CD14-positive monocyte (primary cell): Measurements from ENCODE around the gene LBX2. TPM values are rescaled to one million over a fixed set of nuclear protein-coding genes. Genes with fewer than 3 reads are reported as not detected.
"Not testable (repeated sequence)": the region's sequence is repeated elsewhere in the genome, so short reads cannot be mapped to it uniquely, and the experiment has no call there.

Source experiments
- DNase-seq, 3 donors: peaks; one replicate each; pipeline ENCODE4 v3.0.0-alpha.2; 2011 to 2022
- H2AFZ ChIP-seq: 2 replicates; pipeline ENCODE4 v1.6.0; 2012; ENCODE audit warnings: mild to moderate bottlenecking, low read depth, low read length, inconsistent platforms; ENCODE audit not compliant: insufficient read depth, poor library complexity, severe bottlenecking
- H3K27ac ChIP-seq, 2 donors: 1 replicate in 1 of 2; 2 replicates in 1 of 2; pipeline ENCODE4 v1.5.1; 2012 to 2013; ENCODE audit warnings: low read length in 2 of 2, control low read depth in 1 of 2, inconsistent platforms in 1 of 2, low read depth in 1 of 2, mild to moderate bottlenecking in 1 of 2
- H3K27me3 ChIP-seq, 2 donors: one replicate each; pipeline versions ENCODE4 v1.6.0 to v1.6.1; 2011 to 2013; ENCODE audit warnings: low read length in 2 of 2; ENCODE audit not compliant: control insufficient read depth in 2 of 2, insufficient read depth in 2 of 2
- H3K36me3 ChIP-seq, 2 donors: replicated peaks in 1 of 2; 1 replicate in 1 of 2; 2 replicates in 1 of 2; pipeline versions ENCODE4 v1.5.1 to v1.6.1; 2012 to 2013; ENCODE audit warnings: low read length in 2 of 2, control low read depth in 1 of 2, inconsistent platforms in 1 of 2, mild to moderate bottlenecking in 1 of 2; ENCODE audit not compliant: insufficient read depth in 2 of 2, control insufficient read depth in 1 of 2
- H3K4me1 ChIP-seq, 2 donors: 1 replicate in 1 of 2; 2 replicates in 1 of 2; pipeline versions ENCODE4 v1.5.1 to v1.6.1; 2012 to 2013; ENCODE audit warnings: low read length in 2 of 2, control low read depth in 1 of 2, inconsistent platforms in 1 of 2, mild to moderate bottlenecking in 1 of 2, moderate library complexity in 1 of 2; ENCODE audit not compliant: insufficient read depth in 2 of 2, control insufficient read depth in 1 of 2
- H3K4me2 ChIP-seq: replicated peaks from 2 replicates; pipeline ENCODE3; 2012; ENCODE audit warnings: low read length, moderate library complexity, mild to moderate bottlenecking; ENCODE audit not compliant: poor library complexity, severe bottlenecking; ENCODE audit errors: extremely low read depth
- H3K4me3 ChIP-seq, 3 experiments: fragments of 200-600 bp in 1 of 3; sonication (generic) in 1 of 3; replicated peaks in 1 of 3; 1 replicate in 2 of 3; 2 replicates in 1 of 3; pipeline ENCODE4 v1.5.1; 2011 to 2013; ENCODE audit warnings: low read length in 3 of 3, mild to moderate bottlenecking in 3 of 3, control low read depth in 2 of 3, low read depth in 2 of 3, inconsistent platforms in 1 of 3, moderate library complexity in 1 of 3
- H3K79me2 ChIP-seq: 2 replicates; pipeline ENCODE4 v1.6.0; 2012; ENCODE audit warnings: mild to moderate bottlenecking, control low read depth, inconsistent platforms, low read length, moderate library complexity; ENCODE audit not compliant: insufficient read depth
- H3K9ac ChIP-seq: 2 replicates; pipeline ENCODE4 v1.6.0; 2017; ENCODE audit warnings: low read length, mild to moderate bottlenecking; ENCODE audit not compliant: insufficient read depth, poor library complexity, severe bottlenecking
- H3K9me3 ChIP-seq, 2 donors: replicated peaks in 1 of 2; 1 replicate in 1 of 2; 2 replicates in 1 of 2; pipeline versions ENCODE4 v1.5.1 to v1.6.1; 2012 to 2013; ENCODE audit warnings: low read length in 2 of 2, control low read depth in 1 of 2; ENCODE audit not compliant: control insufficient read depth in 1 of 2, insufficient read depth in 1 of 2
- H4K20me1 ChIP-seq: 2 replicates; pipeline ENCODE4 v1.6.0; 2012; ENCODE audit warnings: mild to moderate bottlenecking, low read length, control low read depth, moderate library complexity; ENCODE audit not compliant: insufficient read depth
- H3K27ac Mint-ChIP-seq, 7 donors: one replicate each; pipeline ENCODE4 v1.8.0; 2020; ENCODE audit warnings: mild to moderate bottlenecking in 7 of 7, mixed read lengths in 7 of 7, moderate library complexity in 6 of 7, inconsistent platforms in 2 of 7
- H3K27me3 Mint-ChIP-seq, 3 donors: one replicate each; pipeline ENCODE4 v1.8.0; 2021 to 2022; ENCODE audit warnings: low read depth in 3 of 3, mild to moderate bottlenecking in 3 of 3, mixed read lengths in 3 of 3, moderate library complexity in 3 of 3, inconsistent platforms in 1 of 3
- H3K36me3 Mint-ChIP-seq, 2 donors: one replicate each; pipeline ENCODE4 v1.8.0; 2020; ENCODE audit warnings: mixed read lengths in 2 of 2, inconsistent platforms in 1 of 2, mild to moderate bottlenecking in 1 of 2
- H3K4me1 Mint-ChIP-seq: one replicate; pipeline ENCODE4 v1.8.0; 2020; ENCODE audit warnings: mild to moderate bottlenecking, mixed read lengths
- H3K4me3 Mint-ChIP-seq, 2 donors: one replicate each; pipeline ENCODE4 v1.8.0; 2020; ENCODE audit warnings: mild to moderate bottlenecking in 2 of 2, mixed read lengths in 2 of 2, moderate library complexity in 1 of 2
- H3K9me3 Mint-ChIP-seq, 7 donors: one replicate each; pipeline ENCODE4 v1.8.0; 2020 to 2022; ENCODE audit warnings: mixed read lengths in 7 of 7, mild to moderate bottlenecking in 6 of 7, moderate library complexity in 6 of 7, inconsistent platforms in 2 of 7
- CTCF ChIP-seq: fragments of 200-600 bp; IDR thresholded peaks from one replicate; pipeline ENCODE4 v1.8.0; 2022; ENCODE audit warnings: antibody characterized with exemption, mild to moderate bottlenecking
- WGBS: methylation state at CpG from one replicate; pipeline ENCODE4 v1.1.5; 2013; ENCODE audit warnings: missing lambda C conversion rate; ENCODE audit not compliant: insufficient coverage; 5-methylcytosine and 5-hydroxymethylcytosine counted together
- intact Hi-C, 2 donors: fragments of 100-400 bp; cut with micrococcal nuclease; formaldehyde crosslinking; loops; one replicate each; pipeline versions ENCODE4 v1.15.0 to v1.15.1; 2023
- polyA plus RNA-seq, 3 donors: library from polyadenylated mRNA; depleted of rRNA in 1 of 3; unstranded in 2 of 3; stranded (reverse) in 1 of 3; fragments of 300-500 nt in 2 of 3; fragments of >200 nt in 1 of 3; fragmentation: Illumina TruSeq in 2 of 3; gene quantifications; 1 replicate in 2 of 3; 2 replicates in 1 of 3; pipeline ENCODE4 v1.2.3, GENCODE V29; 2012 to 2021

LBX2 gene
- polyA plus RNA-seq, 3 donors, result 0.46 to 0.76 TPM; not detected in 1

GRCh38 chr2:74471332-74472065 lies 27.9 kb downstream of the LBX2 start:
- H3K27me3 Mint-ChIP-seq, result peaks cover 0 to 2% (median 0%) of the 10 kb centered on the region in 3 donors
- 56% methylated on average over 8 of the region's 16 CpGs for WGBS
- peaks cover 23 to 29% of the 10 kb centered on the region in 2 donors for H3K4me1 ChIP-seq
- peak overlapping the region; percentile 85 for H3K9ac ChIP-seq
- H3K4me3 ChIP-seq, result peak overlapping the region; percentile 38 to 92 (median 62)
- H3K9me3 Mint-ChIP-seq, result peaks cover 0 to 3% (median 0%) of the 10 kb centered on the region in 7 donors
- H3K9me3 ChIP-seq, result no peaks in the 10 kb centered on the region
- H3K4me3 Mint-ChIP-seq, result peak overlapping the region; percentile 92 to 97
- H3K27me3 ChIP-seq, result no peaks in the 10 kb centered on the region
- TF ChIP-seq CTCF, result no peak
- H3K27ac Mint-ChIP-seq, result peak overlapping the region; percentile 92 to 98 (median 98)
- no peak for DNase-seq
- peaks cover 19 to 30% of the 10 kb centered on the region in 2 donors for H3K36me3 Mint-ChIP-seq
- intact Hi-C loops, result no loop called here
- H4K20me1 ChIP-seq, result peaks cover under 1% of the 10 kb centered on the region
- peaks cover 20% of the 10 kb centered on the region for H3K4me1 Mint-ChIP-seq
- H3K79me2 ChIP-seq, result peaks cover 13% of the 10 kb centered on the region
- peaks cover 14 to 19% of the 10 kb centered on the region in 2 donors for H3K36me3 ChIP-seq
- peak overlapping the region; percentile 99 for H2AFZ ChIP-seq
- peak overlapping the region; percentile 92 for H3K4me2 ChIP-seq
- H3K27ac ChIP-seq, result peak overlapping the region; percentile 89 to 97

GRCh38 chr2:74470742-74471141 lies 28.7 kb downstream of the LBX2 start:
- H3K4me2 ChIP-seq, DNase-seq, H3K9me3 Mint-ChIP-seq, H2AFZ ChIP-seq, H3K27ac ChIP-seq, H3K9ac ChIP-seq, H3K27me3 ChIP-seq, H3K9me3 ChIP-seq, H3K4me3 Mint-ChIP-seq, H3K4me3 ChIP-seq, H4K20me1 ChIP-seq, H3K27me3 Mint-ChIP-seq, intact Hi-C loops: not testable (repeated sequence)
- WGBS, result 100% methylated on average over 9 of the region's 12 CpGs
- Mint-ChIP-seq H3K27ac (peak overlapping the region in 1 of 7 donors; percentile 60), H3K4me1 (peaks cover 24% of the 10 kb centered on the region), H3K36me3 (peaks cover 19 to 28% of the 10 kb centered on the region in 2 donors)
- H3K36me3 ChIP-seq, result peaks cover 14 to 16% of the 10 kb centered on the region in 2 donors
- peaks cover 25 to 32% of the 10 kb centered on the region in 2 donors for H3K4me1 ChIP-seq
- peaks cover 13% of the 10 kb centered on the region for H3K79me2 ChIP-seq
